HG03521 (cell line): ENCODE results near the gene SLC27A4.
A peak's percentile ranks its signal among the peaks of the same experiment; 100 is the strongest.

Experiments used
- ATAC-seq: cut with Tn5 transposase; IDR thresholded peaks from one replicate; pipeline ENCODE4 v1.9.1; 2021; ENCODE audit warnings: mild to moderate bottlenecking, moderate library complexity; ENCODE audit not compliant: unreplicated experiment

SLC27A4 gene

DNA sequence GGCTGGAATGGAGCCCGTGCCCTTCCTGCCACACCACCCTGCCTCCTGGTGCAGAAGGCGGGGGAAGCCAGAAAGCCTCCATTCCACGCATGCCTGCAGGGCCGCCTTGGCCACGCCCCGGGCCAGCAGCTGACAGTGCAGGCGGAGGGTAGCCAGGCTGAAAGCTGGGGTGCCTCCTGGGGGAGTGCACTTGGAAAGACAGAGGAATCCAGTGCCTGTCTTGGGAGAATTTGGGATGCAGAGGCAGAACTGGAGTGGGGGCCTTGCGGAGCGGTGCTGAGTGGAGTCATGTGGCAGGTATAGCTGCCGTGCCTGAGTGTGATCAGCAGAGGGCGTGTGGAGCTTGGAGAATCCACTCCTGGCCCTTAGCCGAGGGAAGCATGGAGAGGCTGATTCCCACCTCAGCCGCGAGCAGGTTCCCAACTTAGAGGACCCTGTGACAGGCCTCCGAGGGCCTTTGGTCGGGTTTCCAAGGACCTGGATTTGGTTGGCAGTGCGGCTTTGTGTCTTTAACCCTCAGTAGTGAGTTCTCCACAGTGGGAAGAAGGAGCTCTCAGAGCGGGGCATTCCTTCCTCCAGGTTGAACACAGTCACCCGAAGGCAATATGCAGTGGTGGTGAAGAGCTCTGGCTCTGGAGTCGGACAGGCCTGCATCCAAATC is 21.8 kb downstream of the SLC27A4 start:
- peak; percentile 54 for ATAC-seq

DNA sequence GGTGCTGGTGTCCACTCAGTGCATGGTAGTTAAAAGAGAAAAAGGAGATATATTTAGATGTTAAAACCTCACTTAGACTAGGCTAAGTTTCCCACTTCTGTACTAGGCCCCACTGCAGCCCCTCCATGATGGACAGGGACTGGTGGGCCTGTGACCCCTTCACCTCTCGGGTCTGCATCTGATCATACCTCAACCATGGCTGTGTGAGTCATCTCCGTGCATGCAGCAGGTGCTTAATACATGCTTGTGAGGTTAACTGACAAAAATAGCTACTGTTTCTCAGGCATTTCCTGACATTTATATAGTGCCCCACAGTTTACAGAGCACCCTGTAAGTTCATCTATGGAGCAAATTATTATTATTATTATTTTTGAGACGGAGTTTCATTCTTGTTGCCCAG is 22.4 kb downstream of the SLC27A4 start:
- ATAC-seq, result no peak

GRCh38 chr9:128365525-128365924 is 25.2 kb downstream of the SLC27A4 start:
- no peak for ATAC-seq

DNA sequence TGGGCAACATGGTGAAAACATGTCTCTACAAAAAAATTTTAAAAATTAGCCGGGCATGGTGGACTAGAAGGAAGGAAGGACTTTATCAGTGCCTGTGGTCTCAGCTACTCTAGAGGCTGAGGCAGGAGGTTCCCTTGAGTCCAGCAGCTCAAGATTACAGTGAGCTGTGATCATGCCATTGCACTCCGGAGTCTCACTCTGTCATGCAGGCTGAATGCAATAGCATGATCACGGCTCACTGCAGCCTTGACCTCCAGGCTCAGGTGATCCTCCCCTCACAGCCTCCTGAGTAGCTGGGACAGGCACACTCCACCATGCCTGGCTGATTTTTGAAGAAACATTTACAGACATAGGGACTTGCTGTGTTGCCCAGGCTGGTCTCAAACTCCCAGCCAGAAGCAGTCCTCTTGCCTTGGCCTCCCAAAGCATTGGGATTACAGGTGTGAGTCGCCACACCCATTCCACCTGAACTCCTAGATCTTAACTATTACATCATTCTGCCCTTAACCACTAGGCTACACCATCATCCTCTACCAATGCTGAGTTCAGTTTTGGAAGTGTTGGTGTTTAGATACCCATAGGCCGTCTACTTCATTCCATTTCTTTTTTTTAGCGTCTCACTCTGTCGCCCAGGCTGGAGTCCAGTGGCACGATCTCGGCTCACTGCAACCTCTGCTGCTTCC is 28.8 kb downstream of the SLC27A4 start:
- ATAC-seq, result no peak

DNA sequence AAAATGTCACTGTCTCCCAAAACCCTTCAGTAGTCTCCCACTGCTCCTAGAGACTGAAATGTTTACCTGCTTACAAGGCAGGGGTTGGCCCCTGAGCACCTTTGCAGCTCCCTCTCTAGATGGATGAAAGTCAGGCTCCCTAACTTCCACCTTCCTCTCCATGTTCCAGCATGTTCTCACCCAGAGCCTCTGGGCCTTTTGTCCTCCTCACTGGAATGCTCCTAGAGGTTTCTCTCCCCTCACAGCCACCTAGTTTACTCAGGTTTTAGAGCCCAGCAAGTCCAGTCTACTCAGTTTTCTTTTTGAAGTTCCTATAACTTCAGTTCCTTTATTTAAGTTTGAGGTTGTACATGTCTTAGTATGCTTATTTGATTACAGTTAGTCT is 30.0 kb downstream of the SLC27A4 start:
- no peak for ATAC-seq

GRCh38 chr9:128370752-128371629 is 30.7 kb downstream of the SLC27A4 start, which contains the start of gene URM1:
Gene URM1 (plus strand): TSS chr9:128371374. CDS start chr9:128371381, 7 bp downstream.
- ATAC-seq, result peak; percentile 91

GRCh38 chr9:128371630-128372117 is 31.3 kb downstream of the SLC27A4 start:
- no peak for ATAC-seq

DNA sequence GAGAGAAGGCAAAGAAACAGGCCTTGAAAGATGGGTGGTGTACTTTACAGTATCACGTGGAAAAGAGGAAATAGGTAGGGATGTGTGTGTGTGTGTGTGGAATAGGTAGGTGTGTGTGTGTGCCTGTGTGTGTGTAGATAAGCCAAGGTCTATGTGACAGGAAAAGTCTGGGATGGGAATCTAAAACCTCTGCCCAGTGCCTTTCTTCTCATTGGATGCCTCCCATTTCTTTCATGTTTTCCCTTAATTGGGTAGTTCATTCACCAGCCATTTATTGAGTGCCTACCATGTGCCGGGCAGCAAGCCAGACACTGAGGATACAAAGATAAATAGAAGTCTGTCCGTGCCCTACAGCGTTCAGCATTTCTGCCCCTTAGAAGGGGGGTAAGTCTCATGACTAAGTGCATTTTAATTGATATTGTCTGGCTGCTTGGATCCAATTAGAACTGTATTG is 31.9 kb downstream of the SLC27A4 start:
- ATAC-seq, result no peak

DNA sequence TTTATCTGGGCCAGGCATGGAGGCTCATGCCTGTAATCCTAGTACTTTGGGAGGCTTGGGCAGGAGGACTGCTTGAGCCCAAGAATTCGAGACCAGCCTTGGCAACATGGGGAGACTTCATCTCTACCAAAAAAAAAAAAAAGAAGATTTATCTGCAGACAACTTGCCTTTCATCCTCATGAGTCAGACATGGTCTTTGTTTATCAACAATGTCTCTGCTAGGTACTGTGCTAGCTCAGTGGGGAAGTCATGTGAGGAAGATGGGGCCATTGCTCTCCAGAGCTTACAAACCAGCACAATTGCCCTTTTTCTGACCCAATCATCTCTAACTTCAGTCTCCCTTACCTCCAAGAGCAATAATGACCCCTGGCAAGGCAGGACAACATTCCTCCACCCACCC is 32.5 kb downstream of the SLC27A4 start:
- no peak for ATAC-seq

DNA sequence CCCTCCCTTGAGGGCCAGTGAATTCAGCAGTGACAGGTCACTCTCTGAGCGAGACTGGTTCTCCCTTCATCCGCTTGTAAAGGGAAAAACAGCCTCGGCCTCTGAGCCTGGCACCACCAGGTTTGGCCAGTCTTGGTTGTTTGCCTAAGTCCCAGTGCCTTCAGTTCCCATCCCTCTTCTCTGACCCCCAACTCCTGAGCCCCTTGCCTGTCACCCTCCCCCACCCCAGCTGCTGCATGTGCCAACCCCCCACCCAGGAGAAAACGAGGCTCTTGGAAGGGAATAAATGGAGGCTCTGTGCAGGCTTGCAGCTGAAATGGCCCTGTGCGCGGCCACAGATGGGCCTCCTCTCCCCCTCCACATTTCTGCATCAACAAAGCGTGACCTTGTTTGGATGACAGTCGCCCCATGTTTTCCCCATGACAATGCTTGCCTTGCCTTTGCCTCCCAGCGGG is 33.9 kb downstream of the SLC27A4 start:
- ATAC-seq, result no peak

DNA sequence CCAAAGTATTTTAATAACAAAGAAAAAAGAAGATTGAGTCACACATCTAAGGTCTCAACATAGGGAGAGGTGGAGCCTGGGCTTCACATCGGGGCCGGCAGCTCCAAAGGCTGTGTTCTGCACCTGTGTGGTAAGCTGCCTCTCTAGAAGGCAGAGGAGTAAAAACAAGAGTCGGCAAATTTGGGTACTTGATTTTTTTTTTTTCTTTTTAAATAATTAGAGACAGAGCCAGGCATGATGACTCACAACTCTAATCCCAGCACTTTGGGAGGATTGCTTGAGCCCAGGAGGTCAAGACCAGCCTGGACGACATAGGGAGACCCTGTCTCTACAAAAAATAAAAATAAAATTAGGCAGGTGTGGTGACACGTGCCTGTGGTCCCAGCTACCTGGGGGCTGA is 35.5 kb downstream of the SLC27A4 start:
- ATAC-seq, result no peak

- ATAC-seq, result no peak
These were observed 41.9 kb downstream of the SLC27A4 start for GRCh38 chr9:128382261-128382660.

DNA sequence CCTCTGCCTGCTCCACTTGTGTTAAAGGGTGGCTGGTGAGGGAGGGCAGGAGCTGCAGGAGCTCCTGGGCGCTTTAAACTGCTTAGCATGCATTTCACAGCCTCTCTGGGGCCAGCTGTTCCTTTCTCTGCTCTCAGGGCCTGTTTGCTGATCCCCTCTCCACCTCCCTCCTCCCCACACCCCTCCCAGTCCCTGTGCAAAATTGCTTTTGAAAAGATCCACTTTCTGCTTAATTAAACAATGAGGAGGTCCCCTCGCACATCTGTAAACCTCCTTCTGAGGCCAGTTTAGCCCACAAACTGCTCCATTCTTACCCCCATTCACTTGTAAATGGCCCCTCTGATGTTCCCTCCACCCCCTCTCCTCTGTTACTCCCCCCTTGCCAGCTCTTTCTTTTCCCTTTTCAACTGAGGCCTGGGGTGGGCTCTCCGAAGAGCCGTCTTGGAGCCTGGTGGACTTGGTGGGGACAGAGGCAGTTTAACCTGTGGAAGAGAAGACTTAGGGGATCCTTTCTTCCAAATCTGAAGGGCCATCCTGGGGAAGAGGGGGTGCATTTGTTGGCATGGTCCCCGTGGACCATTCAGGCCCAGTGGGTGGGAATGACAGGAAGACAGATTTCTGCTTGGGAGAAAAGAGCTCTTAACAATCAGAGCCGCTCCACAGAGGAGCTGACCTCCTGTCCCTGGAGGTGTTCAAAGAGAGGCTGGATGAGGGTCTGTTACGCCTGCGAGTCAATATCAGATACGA is 42.9 kb downstream of the SLC27A4 start:
- ATAC-seq, result no peak

GRCh38 chr9:128383791-128384190 is 43.5 kb downstream of the SLC27A4 start:
- no peak for ATAC-seq

DNA sequence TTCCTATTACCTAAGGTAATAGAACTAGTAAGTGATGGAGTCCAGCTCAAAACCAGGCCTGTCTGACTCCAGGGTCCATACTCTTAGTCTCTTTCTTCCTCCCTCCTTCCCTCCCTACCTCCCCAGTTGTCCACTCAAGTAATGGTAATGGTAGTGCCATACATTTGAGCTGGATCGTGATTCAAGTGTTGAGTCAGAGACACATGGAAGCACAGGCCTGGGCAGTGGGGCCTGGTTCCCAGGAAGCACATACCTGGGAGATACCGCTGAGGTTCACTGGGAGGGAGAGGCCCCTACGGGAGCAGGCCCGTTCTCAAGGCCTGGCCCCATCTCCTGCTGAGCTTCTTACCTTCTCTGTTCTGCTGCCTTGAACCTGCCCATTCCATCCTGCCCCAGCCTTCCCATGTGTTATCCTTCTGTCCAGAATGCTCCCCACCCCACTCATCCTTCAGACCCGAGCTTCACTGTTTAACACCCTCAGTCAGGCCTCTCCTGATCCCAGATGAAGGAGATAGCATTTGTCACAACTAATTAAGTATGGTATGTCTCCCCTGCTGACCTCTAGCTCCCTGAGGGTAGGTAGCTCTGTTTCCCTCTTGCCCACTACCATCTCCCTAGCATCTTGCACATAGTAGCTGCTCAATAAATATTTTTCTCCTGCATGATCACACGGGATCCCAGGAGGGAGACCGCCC is 44.6 kb downstream of the SLC27A4 start:
- no peak for ATAC-seq

- ATAC-seq, result no peak
These were observed 45.5 kb downstream of the SLC27A4 start for GRCh38 chr9:128385496-128386460.

GRCh38 chr9:128388150-128388549 is 47.8 kb downstream of the SLC27A4 start:
- ATAC-seq, result no peak

DNA sequence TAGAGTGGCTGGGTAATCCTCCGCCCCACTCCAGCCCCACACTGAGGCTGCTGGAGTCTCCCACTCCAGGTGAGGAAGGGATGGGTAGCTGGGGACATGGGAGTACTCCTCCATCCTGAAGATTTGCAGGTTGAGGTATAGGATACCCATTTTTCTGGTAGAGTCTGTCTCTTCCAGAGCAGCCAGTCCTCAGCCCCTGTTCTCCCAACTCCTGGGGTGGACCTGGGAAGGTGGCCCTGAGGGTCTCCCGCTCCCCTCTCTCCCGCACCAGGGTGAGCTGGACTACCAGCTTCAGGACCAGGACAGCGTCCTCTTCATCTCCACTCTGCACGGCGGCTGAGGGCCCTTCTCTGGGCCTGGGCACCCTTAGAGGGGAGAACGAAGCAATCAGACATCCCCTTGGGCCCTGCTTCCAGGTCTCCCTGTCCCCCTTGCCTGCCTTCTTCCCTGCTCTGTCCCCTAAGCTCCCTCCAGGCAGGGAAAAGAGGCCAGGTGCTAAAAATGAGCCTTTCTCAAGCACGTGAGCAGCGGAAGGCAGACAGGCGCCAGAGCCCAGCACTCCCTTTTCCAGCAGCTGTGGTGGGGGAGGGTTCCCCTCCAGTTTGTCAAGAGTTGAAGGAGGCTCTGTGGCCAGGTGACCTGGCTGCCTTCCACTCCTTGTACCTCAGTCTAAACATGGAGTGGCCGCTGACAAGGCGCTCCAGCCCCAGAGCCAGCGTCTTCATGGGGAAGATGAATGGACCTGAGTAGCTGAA is 49.2 kb downstream of the SLC27A4 start:
- ATAC-seq, result no peak
